NCI-H2029 (cell line): ENCODE data around the gene HOTAIR.

Experiments
- DNase-seq: peaks from one replicate; lab custom pipeline; 2025; lab: John Stamatoyannopoulos, UW

Gene HOTAIR

DNA sequence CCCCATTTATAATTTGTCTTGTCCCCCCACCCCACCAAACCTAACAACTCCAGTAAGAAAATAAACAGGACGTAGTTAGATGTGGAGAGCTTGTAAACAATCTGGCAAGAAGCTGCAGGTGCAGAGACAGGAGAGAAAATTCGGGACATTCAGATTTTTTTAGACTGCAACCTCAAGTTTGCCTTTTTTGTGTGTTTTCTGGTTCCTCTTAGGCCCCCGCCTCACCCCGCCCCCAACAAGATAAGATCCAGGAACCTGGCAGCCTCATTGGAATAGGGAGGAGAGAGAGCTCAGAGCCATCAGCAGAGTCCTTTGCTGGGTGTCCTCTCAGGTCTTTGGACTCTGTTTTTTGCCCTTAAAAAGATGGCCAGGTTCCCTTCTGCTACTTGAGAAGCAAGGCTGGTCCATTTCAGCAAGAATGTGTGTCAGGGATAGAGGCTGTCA is 13.1 kb upstream of the HOTAIR start:
- DNase-seq = no peak

GRCh38 chr12:53986686-53987483 is 12.1 kb upstream of the HOTAIR start:
- no peak for DNase-seq

- DNase-seq = no peak
These were observed 11.4 kb upstream of the HOTAIR start for GRCh38 chr12:53985994-53986685.

DNA sequence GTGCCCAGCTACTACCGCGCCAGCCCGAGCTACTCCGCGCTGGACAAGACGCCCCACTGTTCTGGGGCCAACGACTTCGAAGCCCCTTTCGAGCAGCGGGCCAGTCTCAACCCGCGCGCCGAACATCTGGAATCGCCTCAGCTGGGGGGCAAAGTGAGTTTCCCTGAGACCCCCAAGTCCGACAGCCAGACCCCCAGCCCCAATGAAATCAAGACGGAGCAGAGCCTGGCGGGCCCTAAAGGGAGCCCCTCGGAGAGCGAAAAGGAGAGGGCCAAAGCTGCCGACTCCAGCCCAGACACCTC is 10.9 kb upstream of the HOTAIR start:
- no peak for DNase-seq

DNA sequence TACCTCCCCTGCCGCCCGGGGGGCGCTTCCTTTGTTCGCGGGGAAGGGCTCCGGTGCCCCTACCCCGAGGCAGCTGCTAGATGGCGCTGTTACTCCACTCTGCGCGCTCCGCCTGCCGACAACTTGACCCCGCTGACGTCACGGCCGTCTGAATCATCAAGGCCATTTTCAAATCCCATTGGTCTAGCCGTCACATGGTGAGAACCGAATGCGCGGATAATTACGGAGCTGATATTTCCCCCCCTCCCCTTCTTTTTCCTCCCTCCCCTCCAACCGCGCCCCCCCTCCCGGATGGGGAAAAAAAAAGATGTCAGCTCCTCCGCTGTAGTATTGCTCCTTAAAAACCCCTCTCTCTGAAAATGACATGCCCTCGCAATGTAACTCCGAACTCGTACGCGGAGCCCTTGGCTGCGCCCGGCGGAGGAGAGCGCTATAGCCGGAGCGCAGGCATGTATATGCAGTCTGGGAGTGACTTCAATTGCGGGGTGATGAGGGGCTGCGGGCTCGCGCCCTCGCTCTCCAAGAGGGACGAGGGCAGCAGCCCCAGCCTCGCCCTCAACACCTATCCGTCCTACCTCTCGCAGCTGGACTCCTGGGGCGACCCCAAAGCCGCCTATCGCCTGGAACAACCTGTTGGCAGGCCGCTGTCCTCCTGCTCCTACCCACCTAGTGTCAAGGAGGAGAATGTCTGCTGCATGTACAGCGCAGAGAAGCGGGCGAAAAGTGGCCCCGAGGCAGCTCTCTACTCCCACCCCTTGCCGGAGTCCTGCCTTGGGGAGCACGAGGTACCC is 10.3 kb upstream of the HOTAIR start, which contains the start of gene HOXC10:
Gene HOXC10 (plus strand): TSS at position 246 of the 791 bp plus-strand sequence. CDS start 114 bp downstream, at position 360.
- DNase-seq = peak; percentile 50

GRCh38 chr12:53983950-53984572 is 9.3 kb upstream of the HOTAIR start:
- DNase-seq = no peak

GRCh38 chr12:53983568-53983949 is 8.8 kb upstream of the HOTAIR start:
- DNase-seq = no peak

DNA sequence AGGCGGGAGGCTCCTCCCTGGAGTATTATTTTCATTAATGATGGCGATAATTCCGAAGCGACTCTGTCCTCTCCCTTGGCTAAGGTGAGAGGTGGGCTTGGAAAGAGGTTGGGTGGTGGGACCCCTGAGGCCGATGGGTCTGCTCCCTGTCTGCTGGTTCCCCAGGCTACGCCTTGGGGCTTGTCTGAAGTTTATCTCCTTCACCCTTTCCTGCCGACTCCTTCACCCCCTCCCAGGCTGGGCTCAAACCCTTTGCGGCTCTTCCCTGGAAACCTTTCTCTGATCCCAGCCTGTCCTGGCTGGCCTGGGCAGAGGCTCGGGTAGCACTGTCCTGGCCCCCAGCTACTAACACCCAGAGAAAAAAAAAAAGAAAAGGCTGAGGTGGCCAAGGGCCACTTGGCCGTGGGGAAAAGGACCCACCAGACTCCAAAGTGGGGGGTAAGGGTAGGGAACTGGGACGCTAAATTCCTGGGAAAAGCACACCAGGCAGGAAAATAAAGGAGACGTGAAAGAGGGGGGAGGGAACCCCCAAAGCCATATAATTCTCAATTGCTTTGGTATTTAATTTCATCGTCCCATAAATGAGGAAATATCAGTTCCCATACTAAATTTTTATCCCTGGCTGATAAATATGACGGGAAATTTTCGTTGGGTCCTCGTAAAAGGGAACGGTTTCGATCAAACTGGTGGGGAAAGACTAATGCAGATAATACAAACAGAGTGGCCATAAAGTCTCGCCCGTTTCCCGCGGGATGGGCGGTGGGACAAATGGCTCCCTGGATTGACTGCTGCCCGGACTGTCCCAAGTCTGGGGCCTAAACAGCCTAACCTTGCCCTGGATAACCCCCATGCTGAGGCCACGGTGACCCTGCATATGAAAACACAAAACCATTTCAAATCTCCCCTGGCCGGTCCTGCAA is 8.2 kb upstream of the HOTAIR start:
- no peak for DNase-seq

DNA sequence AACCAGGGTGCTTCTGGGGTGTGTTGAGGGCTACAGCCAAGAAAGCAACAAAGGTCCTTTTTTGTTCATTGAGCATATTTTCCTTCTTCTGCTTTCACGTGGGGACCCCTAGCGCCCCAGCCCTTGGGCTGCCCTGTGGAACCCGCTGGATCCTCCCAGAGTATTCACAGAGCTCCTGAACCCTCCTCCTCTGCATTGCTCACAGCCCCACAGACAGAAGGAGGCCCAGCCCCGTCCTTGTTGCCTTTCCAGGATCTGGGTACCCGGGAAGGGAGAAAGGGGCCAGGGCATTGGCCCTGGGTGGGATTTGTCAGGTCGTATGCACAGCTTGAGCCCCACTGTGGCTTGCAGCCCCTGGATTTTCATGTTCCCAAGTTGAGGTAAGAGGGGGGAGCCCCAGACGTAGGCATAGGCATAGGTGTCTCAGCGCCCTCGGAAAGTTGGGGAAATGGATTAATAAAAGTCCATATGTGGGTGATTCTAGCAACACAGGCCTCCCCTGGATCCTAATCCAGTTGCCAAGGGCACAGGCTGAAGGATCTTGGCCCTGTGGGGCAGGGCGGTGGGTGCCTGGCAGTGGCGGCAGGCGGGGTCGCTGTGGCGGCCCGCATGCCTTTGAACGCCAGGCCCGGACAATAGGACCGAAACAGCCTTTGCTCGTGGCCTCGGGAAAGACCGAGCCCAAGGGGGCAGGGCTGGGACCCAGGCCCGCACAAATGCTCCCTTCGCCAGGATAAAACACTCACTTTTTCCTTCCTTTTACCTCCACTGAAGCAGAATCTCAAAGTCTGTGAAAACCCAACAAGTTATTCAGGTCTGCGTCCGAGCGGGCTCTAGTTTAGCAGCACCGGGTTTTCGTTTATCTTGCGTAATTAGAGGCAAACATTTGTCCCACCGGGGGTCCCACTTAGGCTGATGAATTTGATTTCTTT is 7.1 kb upstream of the HOTAIR start:
- no peak for DNase-seq

DNA sequence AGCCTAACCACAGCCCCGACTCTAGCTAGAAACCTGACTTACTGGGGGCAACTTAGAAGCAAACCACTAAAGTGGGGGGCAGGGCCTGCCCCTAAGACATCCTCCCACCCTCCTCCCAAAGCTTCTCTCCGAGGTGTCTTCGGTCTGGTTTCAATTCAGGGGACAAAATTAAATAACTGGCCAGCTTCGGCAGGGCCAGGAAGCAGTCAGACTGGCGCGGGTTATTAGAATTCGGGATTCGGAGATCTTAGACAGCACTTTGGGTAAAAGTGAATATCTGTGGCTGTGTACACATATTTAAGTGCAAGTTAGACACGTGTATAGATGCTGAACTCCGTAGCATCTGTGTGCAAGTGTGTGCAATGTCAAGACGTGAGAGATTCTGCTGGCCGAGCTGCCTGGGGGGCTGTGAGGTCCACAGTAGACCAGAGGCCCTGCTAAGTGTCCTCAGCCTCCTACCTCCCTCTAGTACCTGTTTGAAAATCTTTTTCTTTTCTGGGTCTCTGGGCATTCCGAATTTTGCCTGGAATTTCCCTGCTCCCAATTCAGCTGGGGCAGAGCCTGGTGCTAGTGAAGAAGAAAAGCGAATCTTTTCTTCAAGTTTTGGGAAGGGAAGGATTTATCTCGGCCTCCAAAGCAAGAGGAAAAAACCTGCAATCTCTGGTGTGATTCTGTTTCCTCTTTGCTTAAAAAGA is 6.2 kb upstream of the HOTAIR start:
- no peak for DNase-seq

GRCh38 chr12:53980104-53980801 is 5.5 kb upstream of the HOTAIR start:
- no peak for DNase-seq

- DNase-seq = no peak
These were observed 4.0 kb upstream of the HOTAIR start for GRCh38 chr12:53978477-53979356.

- DNase-seq = no peak
These were observed 3.1 kb upstream of the HOTAIR start for GRCh38 chr12:53977596-53978445.

DNA sequence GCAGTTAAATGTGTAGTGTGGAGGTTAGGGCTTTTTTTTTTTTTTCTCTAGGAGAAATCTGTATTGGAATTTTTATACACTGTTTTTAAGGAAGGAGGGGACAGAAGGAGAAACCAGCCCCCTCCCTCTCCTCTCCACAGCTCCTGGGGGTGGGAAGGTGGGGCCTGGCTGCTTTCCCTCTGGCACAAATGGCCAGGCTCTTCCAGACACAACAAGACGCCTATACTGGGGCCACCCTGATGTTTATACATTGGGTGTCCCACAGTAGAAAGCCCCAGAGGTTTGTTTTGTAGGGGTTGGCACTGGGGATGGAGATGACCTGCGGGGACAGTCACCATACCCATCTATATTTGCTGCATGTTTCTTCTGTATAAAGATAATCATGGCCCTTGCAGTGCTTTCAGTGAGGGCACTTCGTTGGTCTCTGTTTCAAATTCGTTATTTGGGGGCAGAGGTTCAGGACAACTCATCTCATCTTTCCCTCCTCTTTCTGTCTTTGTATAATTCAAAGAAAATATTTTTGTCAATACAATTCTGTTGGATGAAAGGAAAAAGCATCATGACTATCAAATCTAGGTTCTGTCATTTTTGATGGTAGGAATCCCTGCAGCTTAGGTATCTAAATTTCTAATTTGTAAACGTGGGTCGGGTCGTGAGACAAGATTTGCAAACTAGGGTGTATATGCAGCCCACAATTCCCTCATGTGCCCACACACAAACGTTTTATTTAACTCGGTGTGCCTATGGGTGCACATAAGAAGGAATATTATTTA is 2.3 kb upstream of the HOTAIR start:
- DNase-seq = no peak

GRCh38 chr12:53976172-53976822 is 1.5 kb upstream of the HOTAIR start:
- DNase-seq = no peak
